WTC11 (cell line): Measurements from ENCODE around the gene AKAP13. TPM values are rescaled to one million over a fixed set of nuclear protein-coding genes. Genes with fewer than 3 reads are reported as not detected.
A peak's percentile ranks its signal among the peaks of the same experiment; 100 is the strongest.

Experiments used
- ATAC-seq: fragments of 200-7000 bp; cut with Tn5 transposase; 2 replicates; pipeline ENCODE4 v1.10.0; 2021; ENCODE audit warnings: mild to moderate bottlenecking, moderate library complexity
- CTCF ChIA-PET: fragments of 300-600 bp; sonication (Branson Sonifier 250); formaldehyde crosslinking; loops from one replicate; lab custom pipeline; 2021; ENCODE audit warnings: antibody characterized with exemption; lab: Charles Lee
- POLR2A ChIA-PET: fragments of 350-600 bp; sonication (Branson Sonifier 250); formaldehyde crosslinking; loops from one replicate; lab custom pipeline; 2021; ENCODE audit warnings: antibody characterized with exemption; lab: Charles Lee
- DNase-seq: peaks from one replicate; pipeline ENCODE4 v3.0.0; 2021; ENCODE audit warnings: low spot score
- H3K27ac Mint-ChIP-seq: 2 replicates; pipeline ENCODE4 v1.8.0; 2021; ENCODE audit warnings: mixed read lengths
- H3K27me3 Mint-ChIP-seq: 2 replicates; pipeline ENCODE4 v1.8.0; 2021; ENCODE audit warnings: low read depth, mild to moderate bottlenecking, moderate library complexity, mixed read lengths
- H3K36me3 Mint-ChIP-seq: 2 replicates; pipeline ENCODE4 v1.8.0; 2021; ENCODE audit warnings: mixed read lengths
- H3K4me1 Mint-ChIP-seq: 2 replicates; pipeline ENCODE4 v1.8.0; 2022; ENCODE audit warnings: mixed read lengths
- H3K4me3 Mint-ChIP-seq: 2 replicates; pipeline ENCODE4 v1.8.0; 2021; ENCODE audit warnings: mild to moderate bottlenecking, moderate library complexity, mixed read lengths
- H3K9me3 Mint-ChIP-seq: 2 replicates; pipeline ENCODE4 v1.8.0; 2021; ENCODE audit warnings: mixed read lengths
- CBFB ChIP-seq: sonication (generic); formaldehyde crosslinking; IDR thresholded peaks from 2 replicates; pipeline ENCODE4 v1.8.1; 2022; ENCODE audit warnings: mild to moderate bottlenecking, low read depth, missing genetic modification reagents
- EMX1 ChIP-seq: fragments of 250-450 bp; sonication (Bioruptor Pico); IDR thresholded peaks from 2 replicates; pipeline ENCODE4 v1.8.0; 2021; ENCODE audit warnings: mild to moderate bottlenecking
- FOXP1 ChIP-seq: sonication (generic); formaldehyde crosslinking; IDR thresholded peaks from 2 replicates; pipeline ENCODE4 v1.8.0; 2022; ENCODE audit warnings: missing genetic modification reagents, mild to moderate bottlenecking, moderate library complexity, borderline replicate concordance
- HMGA2 ChIP-seq: fragments of 250-450 bp; sonication (Bioruptor Pico); IDR thresholded peaks from 2 replicates; pipeline ENCODE4 v1.4.0; 2021; ENCODE audit warnings: mild to moderate bottlenecking, moderate library complexity
- JAZF1 ChIP-seq: fragments of 250-450 bp; sonication (Bioruptor Pico); IDR thresholded peaks from 2 replicates; pipeline ENCODE4 v1.9.0; 2021; ENCODE audit warnings: moderate library complexity, mild to moderate bottlenecking, inconsistent platforms
- NFATC4 ChIP-seq: fragments of 250-450 bp; sonication (Bioruptor Pico); IDR thresholded peaks from 2 replicates; pipeline ENCODE4 v1.9.0; 2021; ENCODE audit warnings: mild to moderate bottlenecking
- PRRX2 ChIP-seq: fragments of 250-450 bp; sonication (Bioruptor Pico); IDR thresholded peaks from 2 replicates; pipeline ENCODE4 v1.8.0; 2021; ENCODE audit warnings: mild to moderate bottlenecking
- SOX15 ChIP-seq: fragments of 250-450 bp; sonication (Bioruptor Pico); IDR thresholded peaks from 2 replicates; pipeline ENCODE4 v1.9.0; 2021; ENCODE audit warnings: mild to moderate bottlenecking
- TP53 ChIP-seq: sonication (generic); formaldehyde crosslinking; IDR thresholded peaks from 2 replicates; pipeline ENCODE4 v1.8.1; 2023; ENCODE audit warnings: mild to moderate bottlenecking, missing genetic modification reagents
- ZNF219 ChIP-seq: sonication (generic); formaldehyde crosslinking; IDR thresholded peaks from 2 replicates; pipeline ENCODE4 v1.8.0; 2023; ENCODE audit warnings: missing genetic modification reagents, mild to moderate bottlenecking, borderline replicate concordance
- total RNA-seq: library from RNA; stranded (reverse); gene quantifications from 3 replicates; pipeline ENCODE4 v1.2.3, GENCODE V29; 2021
- TF ChIP-seq, protein P1 (sequence below): sonication (generic); formaldehyde crosslinking; IDR thresholded peaks from 2 replicates; pipeline ENCODE4 v1.8.1; 2022; ENCODE audit warnings: mild to moderate bottlenecking, moderate library complexity, missing genetic modification reagents
- TF ChIP-seq, protein P2 (sequence below): sonication (generic); formaldehyde crosslinking; IDR thresholded peaks from 2 replicates; pipeline ENCODE4 v1.8.0; 2023; ENCODE audit warnings: mild to moderate bottlenecking, missing genetic modification reagents
- TF ChIP-seq, protein P3 (sequence below): sonication (generic); formaldehyde crosslinking; IDR thresholded peaks from 2 replicates; pipeline ENCODE4 v1.8.1; 2022; ENCODE audit warnings: mild to moderate bottlenecking, missing genetic modification reagents, moderate library complexity, borderline replicate concordance
- TF ChIP-seq, protein P4 (sequence below): sonication (generic); formaldehyde crosslinking; IDR thresholded peaks from 2 replicates; pipeline ENCODE4 v1.8.1; 2023; ENCODE audit warnings: mild to moderate bottlenecking, missing genetic modification reagents, moderate library complexity
- TF ChIP-seq, protein P5 (sequence below): sonication (generic); formaldehyde crosslinking; conservative IDR thresholded peaks from 2 replicates; pipeline ENCODE4 v1.8.1; 2022; ENCODE audit warnings: mild to moderate bottlenecking, missing genetic modification reagents
- TF ChIP-seq, protein P6 (sequence below): fragments of 200-600 bp; IDR thresholded peaks from 2 replicates; pipeline ENCODE4 v1.8.0; 2022; ENCODE audit warnings: antibody characterized with exemption
- TF ChIP-seq, protein P7 (sequence below): fragments of 250-450 bp; sonication (Bioruptor Pico); IDR thresholded peaks from 2 replicates; pipeline ENCODE4 v2.1.2; 2022; ENCODE audit warnings: mild to moderate bottlenecking, moderate library complexity
- TF ChIP-seq, protein P8 (sequence below): sonication (generic); formaldehyde crosslinking; IDR thresholded peaks from 2 replicates; pipeline ENCODE4 v1.8.0; 2023; ENCODE audit warnings: missing genetic modification reagents, mild to moderate bottlenecking, borderline replicate concordance

Gene AKAP13
- total RNA-seq, 1 experiment from 2014 or later: 50.3 TPM

DNA sequence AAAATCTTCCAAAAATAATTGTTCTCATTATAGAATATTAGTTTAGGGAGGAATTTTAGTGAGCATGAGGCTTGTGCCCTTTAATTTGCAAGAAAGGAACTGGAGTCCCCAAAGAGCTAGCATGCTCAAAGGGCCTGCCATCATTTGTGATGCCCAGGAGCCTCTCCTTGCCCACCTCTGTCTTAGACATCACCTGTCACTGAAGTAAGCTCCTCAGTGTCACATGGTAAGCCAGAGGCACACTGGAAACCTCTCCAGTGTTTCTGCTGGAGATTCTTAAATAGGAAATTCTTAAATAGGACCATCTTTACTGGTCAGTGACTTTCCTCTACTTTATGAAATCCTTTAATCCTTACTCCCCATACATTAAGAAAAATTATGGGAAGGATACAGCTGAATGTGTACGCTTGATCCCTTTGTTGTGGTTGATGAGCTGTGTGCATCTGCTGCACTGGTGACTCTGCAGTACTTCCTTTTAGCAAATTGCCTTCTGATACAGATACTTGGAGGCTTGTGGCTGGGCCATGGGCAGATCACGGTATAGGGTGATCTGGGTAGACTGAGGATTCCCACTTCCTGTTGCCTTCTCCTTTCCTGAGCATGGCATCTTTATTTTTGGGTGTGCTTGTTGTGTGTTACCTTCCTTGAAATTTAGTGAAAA lies 216.9 kb downstream of the AKAP13 start (continued):
- TF ChIP-seq FOXP1 (CRISPR knock-in tag): no peak
- TF ChIP-seq, protein P1, sequence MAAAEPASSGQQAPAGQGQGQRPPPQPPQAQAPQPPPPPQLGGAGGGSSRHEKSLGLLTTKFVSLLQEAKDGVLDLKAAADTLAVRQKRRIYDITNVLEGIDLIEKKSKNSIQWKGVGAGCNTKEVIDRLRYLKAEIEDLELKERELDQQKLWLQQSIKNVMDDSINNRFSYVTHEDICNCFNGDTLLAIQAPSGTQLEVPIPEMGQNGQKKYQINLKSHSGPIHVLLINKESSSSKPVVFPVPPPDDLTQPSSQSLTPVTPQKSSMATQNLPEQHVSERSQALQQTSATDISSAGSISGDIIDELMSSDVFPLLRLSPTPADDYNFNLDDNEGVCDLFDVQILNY (CRISPR knock-in tag): no peak

DNA sequence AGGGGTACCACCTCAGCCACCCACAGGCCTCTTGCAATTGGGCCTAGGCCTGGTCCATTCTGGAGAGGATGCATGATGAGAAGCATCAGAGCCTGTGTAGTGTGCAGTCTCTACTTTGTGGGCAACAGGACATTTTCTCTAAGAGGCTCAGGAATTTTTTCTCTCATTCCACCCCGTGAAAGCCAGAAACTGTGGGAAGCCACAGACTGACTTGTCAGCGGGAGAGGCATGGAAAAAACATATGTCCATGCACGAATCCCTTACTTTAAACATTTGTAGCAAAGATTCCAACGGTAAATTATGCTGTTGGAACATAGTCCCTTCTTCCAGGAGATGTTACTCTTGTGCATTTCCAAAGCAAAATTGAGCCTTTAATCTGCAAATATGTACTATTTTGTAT lies 217.8 kb downstream of the AKAP13 start:
- Mint-ChIP-seq H3K9me3 (no peaks in the 10 kb centered on the region), H3K4me1 (0 out of 2 replicates have a peak, but pooled peaks cover 5% of the 10 kb centered on the region), H3K27ac (0 out of 2 replicates have a peak overlapping the region, but pooled peaks have one; percentile 32), H3K27me3 (no peaks in the 10 kb centered on the region), H3K4me3 (no peak overlapping the region)
- no peak for ATAC-seq
- POLR2A ChIA-PET: no interaction called here
- CTCF ChIA-PET: no interaction called here
- TF ChIP-seq CBFB (no peak), EMX1 (CRISPR knock-in tag) (no peak), JAZF1 (CRISPR knock-in tag) (no peak), ZNF219 (no peak), NFATC4 (CRISPR knock-in tag) (no peak), HMGA2 (CRISPR knock-in tag) (no peak), PRRX2 (no peak), TP53 (CRISPR knock-in tag) (no peak), SOX15 (CRISPR knock-in tag) (no peak)
- TF ChIP-seq, protein P2, sequence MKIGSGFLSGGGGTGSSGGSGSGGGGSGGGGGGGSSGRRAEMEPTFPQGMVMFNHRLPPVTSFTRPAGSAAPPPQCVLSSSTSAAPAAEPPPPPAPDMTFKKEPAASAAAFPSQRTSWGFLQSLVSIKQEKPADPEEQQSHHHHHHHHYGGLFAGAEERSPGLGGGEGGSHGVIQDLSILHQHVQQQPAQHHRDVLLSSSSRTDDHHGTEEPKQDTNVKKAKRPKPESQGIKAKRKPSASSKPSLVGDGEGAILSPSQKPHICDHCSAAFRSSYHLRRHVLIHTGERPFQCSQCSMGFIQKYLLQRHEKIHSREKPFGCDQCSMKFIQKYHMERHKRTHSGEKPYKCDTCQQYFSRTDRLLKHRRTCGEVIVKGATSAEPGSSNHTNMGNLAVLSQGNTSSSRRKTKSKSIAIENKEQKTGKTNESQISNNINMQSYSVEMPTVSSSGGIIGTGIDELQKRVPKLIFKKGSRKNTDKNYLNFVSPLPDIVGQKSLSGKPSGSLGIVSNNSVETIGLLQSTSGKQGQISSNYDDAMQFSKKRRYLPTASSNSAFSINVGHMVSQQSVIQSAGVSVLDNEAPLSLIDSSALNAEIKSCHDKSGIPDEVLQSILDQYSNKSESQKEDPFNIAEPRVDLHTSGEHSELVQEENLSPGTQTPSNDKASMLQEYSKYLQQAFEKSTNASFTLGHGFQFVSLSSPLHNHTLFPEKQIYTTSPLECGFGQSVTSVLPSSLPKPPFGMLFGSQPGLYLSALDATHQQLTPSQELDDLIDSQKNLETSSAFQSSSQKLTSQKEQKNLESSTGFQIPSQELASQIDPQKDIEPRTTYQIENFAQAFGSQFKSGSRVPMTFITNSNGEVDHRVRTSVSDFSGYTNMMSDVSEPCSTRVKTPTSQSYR (CRISPR knock-in tag): no peak
- TF ChIP-seq, protein P3, sequence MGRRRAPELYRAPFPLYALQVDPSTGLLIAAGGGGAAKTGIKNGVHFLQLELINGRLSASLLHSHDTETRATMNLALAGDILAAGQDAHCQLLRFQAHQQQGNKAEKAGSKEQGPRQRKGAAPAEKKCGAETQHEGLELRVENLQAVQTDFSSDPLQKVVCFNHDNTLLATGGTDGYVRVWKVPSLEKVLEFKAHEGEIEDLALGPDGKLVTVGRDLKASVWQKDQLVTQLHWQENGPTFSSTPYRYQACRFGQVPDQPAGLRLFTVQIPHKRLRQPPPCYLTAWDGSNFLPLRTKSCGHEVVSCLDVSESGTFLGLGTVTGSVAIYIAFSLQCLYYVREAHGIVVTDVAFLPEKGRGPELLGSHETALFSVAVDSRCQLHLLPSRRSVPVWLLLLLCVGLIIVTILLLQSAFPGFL: no peak
- TF ChIP-seq, protein P4, sequence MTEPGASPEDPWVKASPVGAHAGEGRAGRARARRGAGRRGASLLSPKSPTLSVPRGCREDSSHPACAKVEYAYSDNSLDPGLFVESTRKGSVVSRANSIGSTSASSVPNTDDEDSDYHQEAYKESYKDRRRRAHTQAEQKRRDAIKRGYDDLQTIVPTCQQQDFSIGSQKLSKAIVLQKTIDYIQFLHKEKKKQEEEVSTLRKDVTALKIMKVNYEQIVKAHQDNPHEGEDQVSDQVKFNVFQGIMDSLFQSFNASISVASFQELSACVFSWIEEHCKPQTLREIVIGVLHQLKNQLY: no peak
- TF ChIP-seq, protein P5, sequence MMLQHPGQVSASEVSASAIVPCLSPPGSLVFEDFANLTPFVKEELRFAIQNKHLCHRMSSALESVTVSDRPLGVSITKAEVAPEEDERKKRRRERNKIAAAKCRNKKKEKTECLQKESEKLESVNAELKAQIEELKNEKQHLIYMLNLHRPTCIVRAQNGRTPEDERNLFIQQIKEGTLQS: no peak
- TF ChIP-seq, protein P6, sequence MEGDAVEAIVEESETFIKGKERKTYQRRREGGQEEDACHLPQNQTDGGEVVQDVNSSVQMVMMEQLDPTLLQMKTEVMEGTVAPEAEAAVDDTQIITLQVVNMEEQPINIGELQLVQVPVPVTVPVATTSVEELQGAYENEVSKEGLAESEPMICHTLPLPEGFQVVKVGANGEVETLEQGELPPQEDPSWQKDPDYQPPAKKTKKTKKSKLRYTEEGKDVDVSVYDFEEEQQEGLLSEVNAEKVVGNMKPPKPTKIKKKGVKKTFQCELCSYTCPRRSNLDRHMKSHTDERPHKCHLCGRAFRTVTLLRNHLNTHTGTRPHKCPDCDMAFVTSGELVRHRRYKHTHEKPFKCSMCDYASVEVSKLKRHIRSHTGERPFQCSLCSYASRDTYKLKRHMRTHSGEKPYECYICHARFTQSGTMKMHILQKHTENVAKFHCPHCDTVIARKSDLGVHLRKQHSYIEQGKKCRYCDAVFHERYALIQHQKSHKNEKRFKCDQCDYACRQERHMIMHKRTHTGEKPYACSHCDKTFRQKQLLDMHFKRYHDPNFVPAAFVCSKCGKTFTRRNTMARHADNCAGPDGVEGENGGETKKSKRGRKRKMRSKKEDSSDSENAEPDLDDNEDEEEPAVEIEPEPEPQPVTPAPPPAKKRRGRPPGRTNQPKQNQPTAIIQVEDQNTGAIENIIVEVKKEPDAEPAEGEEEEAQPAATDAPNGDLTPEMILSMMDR: no peak
- TF ChIP-seq, protein P7, sequence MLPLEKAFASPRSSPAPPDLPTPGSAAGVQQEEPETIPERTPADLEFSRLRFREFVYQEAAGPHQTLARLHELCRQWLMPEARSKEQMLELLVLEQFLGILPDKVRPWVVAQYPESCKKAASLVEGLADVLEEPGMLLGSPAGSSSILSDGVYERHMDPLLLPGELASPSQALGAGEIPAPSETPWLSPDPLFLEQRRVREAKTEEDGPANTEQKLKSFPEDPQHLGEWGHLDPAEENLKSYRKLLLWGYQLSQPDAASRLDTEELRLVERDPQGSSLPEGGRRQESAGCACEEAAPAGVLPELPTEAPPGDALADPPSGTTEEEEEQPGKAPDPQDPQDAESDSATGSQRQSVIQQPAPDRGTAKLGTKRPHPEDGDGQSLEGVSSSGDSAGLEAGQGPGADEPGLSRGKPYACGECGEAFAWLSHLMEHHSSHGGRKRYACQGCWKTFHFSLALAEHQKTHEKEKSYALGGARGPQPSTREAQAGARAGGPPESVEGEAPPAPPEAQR: no peak
- TF ChIP-seq, protein P8, sequence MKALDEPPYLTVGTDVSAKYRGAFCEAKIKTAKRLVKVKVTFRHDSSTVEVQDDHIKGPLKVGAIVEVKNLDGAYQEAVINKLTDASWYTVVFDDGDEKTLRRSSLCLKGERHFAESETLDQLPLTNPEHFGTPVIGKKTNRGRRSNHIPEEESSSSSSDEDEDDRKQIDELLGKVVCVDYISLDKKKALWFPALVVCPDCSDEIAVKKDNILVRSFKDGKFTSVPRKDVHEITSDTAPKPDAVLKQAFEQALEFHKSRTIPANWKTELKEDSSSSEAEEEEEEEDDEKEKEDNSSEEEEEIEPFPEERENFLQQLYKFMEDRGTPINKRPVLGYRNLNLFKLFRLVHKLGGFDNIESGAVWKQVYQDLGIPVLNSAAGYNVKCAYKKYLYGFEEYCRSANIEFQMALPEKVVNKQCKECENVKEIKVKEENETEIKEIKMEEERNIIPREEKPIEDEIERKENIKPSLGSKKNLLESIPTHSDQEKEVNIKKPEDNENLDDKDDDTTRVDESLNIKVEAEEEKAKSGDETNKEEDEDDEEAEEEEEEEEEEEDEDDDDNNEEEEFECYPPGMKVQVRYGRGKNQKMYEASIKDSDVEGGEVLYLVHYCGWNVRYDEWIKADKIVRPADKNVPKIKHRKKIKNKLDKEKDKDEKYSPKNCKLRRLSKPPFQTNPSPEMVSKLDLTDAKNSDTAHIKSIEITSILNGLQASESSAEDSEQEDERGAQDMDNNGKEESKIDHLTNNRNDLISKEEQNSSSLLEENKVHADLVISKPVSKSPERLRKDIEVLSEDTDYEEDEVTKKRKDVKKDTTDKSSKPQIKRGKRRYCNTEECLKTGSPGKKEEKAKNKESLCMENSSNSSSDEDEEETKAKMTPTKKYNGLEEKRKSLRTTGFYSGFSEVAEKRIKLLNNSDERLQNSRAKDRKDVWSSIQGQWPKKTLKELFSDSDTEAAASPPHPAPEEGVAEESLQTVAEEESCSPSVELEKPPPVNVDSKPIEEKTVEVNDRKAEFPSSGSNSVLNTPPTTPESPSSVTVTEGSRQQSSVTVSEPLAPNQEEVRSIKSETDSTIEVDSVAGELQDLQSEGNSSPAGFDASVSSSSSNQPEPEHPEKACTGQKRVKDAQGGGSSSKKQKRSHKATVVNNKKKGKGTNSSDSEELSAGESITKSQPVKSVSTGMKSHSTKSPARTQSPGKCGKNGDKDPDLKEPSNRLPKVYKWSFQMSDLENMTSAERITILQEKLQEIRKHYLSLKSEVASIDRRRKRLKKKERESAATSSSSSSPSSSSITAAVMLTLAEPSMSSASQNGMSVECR (CRISPR knock-in tag): no peak
- TF ChIP-seq, all 79 proteins: peak for 0
- no peak for DNase-seq
- H3K36me3 Mint-ChIP-seq: no peaks in the 10 kb centered on the region; the same call in 1 of the 2 replicates
